GM23248 (cell line): Measurements from ENCODE around the gene ARGLU1. TPM values are rescaled to one million over a fixed set of nuclear protein-coding genes. Genes with fewer than 3 reads are reported as not detected.

Experiments used
- DNase-seq: peaks from one replicate; pipeline ENCODE4 v3.0.0-alpha.2; 2015
- H2AFZ ChIP-seq: fragments of 200-600 bp; sonication (generic); 2 replicates; pipeline ENCODE4 v1.6.1; 2016; ENCODE audit warnings: antibody characterized with exemption
- H3F3A ChIP-seq: fragments of 200-600 bp; sonication (generic); 2 replicates; pipeline ENCODE4 v1.6.1; 2016; ENCODE audit warnings: mild to moderate bottlenecking, antibody characterized with exemption, mixed run types; ENCODE audit not compliant: insufficient read depth
- H3K27ac ChIP-seq: fragments of 200-600 bp; sonication (generic); 2 replicates; pipeline ENCODE4 v1.5.1; 2016; ENCODE audit warnings: mild to moderate bottlenecking
- H3K27me3 ChIP-seq: fragments of 200-600 bp; sonication (generic); replicated peaks from 2 replicates; pipeline ENCODE4 v1.6.1; 2016; ENCODE audit warnings: mild to moderate bottlenecking; ENCODE audit not compliant: insufficient read depth
- H3K36me3 ChIP-seq: fragments of 200-600 bp; sonication (generic); 2 replicates; pipeline ENCODE4 v1.6.1; 2016; ENCODE audit warnings: low read depth, mild to moderate bottlenecking
- H3K4me1 ChIP-seq: fragments of 200-600 bp; sonication (generic); 2 replicates; pipeline ENCODE4 v1.6.1; 2016; ENCODE audit warnings: mild to moderate bottlenecking; ENCODE audit not compliant: insufficient read depth
- H3K4me2 ChIP-seq: fragments of 200-600 bp; sonication (generic); one replicate; pipeline ENCODE4 v1.6.1; 2016; ENCODE audit warnings: mild to moderate bottlenecking; ENCODE audit not compliant: unreplicated experiment
- H3K4me3 ChIP-seq: fragments of 200-600 bp; sonication (generic); 2 replicates; pipeline ENCODE4 v1.5.1; 2016; ENCODE audit warnings: mild to moderate bottlenecking
- H3K79me2 ChIP-seq: fragments of 200-600 bp; sonication (generic); 2 replicates; pipeline ENCODE4 v1.6.1; 2016; ENCODE audit warnings: mild to moderate bottlenecking; ENCODE audit not compliant: insufficient read depth
- H3K9ac ChIP-seq: fragments of 200-600 bp; sonication (generic); 2 replicates; pipeline ENCODE4 v1.6.1; 2016; ENCODE audit warnings: mild to moderate bottlenecking
- H3K9me2 ChIP-seq: fragments of 200-600 bp; sonication (generic); 2 replicates; pipeline ENCODE4 v1.6.1; 2016; ENCODE audit warnings: mixed run types, mild to moderate bottlenecking, moderate library complexity; ENCODE audit not compliant: insufficient read depth
- H3K9me3 ChIP-seq: fragments of 200-600 bp; sonication (generic); one replicate; pipeline ENCODE4 v1.6.1; 2017; ENCODE audit warnings: low read depth
- H4K20me1 ChIP-seq: fragments of 200-600 bp; sonication (generic); 2 replicates; pipeline ENCODE4 v1.6.0; 2016; ENCODE audit not compliant: insufficient read depth
- EZH2 ChIP-seq: fragments of 200-600 bp; sonication (generic); IDR thresholded peaks from 2 replicates; pipeline ENCODE4 v1.6.1; 2018; ENCODE audit warnings: antibody characterized with exemption, mild to moderate bottlenecking; ENCODE audit not compliant: insufficient read depth, poor library complexity, severe bottlenecking
- EZH2phosphoT487 ChIP-seq: fragments of 200-600 bp; sonication (generic); IDR thresholded peaks from 2 replicates; pipeline ENCODE4 v1.6.1; 2018; ENCODE audit warnings: antibody characterized with exemption, moderate library complexity, mild to moderate bottlenecking, low read depth; ENCODE audit not compliant: insufficient read depth
- WGBS, 2 experiments: methylation state at CpG; one replicate each; pipeline ENCODE4 v1.1.6; 2015 to 2017; ENCODE audit warnings: low lambda C conversion rate in 2 of 2, low coverage in 1 of 2; ENCODE audit errors: missing lambda C conversion rate in 2 of 2; 5-methylcytosine and 5-hydroxymethylcytosine counted together
- in situ Hi-C: fragments of 300-500 bp; cut with MboI; formaldehyde crosslinking; loops from 2 replicates; pipeline ENCODE4 v1.15.0; 2020
- polyA plus RNA-seq: library from polyadenylated mRNA; unstranded; fragments of >200 nt; fragmentation: Nextera tagmentation; extraction: Ambion mirVana; gene quantifications from 2 replicates; pipeline ENCODE4 v1.2.1, GENCODE V29; 2016
- total RNA-seq: library from RNA; depleted of rRNA; stranded (reverse); fragments of >200 nt; shearing (Covaris generic); gene quantifications from 2 replicates; pipeline ENCODE4 v1.2.3, GENCODE V29; 2014

Gene ARGLU1
- total and polyA plus RNA-seq, 2 experiments from 2014 or later, result 38.4 to 61.5 TPM

DNA sequence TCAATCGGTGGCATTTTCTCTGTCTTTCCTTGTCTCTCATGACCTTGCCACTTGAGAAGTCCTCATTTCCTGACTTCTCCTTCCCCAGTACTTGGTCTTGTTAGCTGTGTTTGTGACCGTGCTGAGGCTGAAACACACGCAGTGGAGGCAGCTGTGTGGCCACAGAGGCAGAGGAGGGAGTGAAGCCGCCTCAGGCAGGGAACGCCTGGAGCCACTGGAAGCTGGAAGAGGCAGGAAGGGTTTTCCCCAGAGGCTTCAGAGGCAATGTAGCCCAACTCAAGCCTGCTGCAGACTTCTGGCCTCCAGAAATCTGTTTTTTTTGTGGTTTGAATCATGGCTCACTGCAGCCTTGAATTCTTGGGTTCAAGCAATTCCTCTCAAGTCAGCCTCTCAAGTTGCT lies 29.2 kb upstream of the ARGLU1 start:
- H3K36me3 ChIP-seq, result no peaks in the 10 kb centered on the region
- no peak for TF ChIP-seq EZH2phosphoT487
- TF ChIP-seq EZH2, result no peak
- no peaks in the 10 kb centered on the region for H3F3A ChIP-seq
- no peaks in the 10 kb centered on the region for H3K9me2 ChIP-seq
- H2AFZ ChIP-seq, result no peak overlapping the region
- no peak overlapping the region for H3K27ac ChIP-seq
- H3K27me3 ChIP-seq, result no peaks in the 10 kb centered on the region
- no peaks in the 10 kb centered on the region for H4K20me1 ChIP-seq
- in situ Hi-C loops, result no loop called here
- DNase-seq, result peak; percentile 24
- no peak overlapping the region for H3K4me2 ChIP-seq
- no peaks in the 10 kb centered on the region for H3K4me1 ChIP-seq
- H3K4me3 ChIP-seq, result no peak overlapping the region
- H3K9ac ChIP-seq, result no peak overlapping the region
- H3K79me2 ChIP-seq, result no peaks in the 10 kb centered on the region
- 22 to 34% methylated on average over 5 of the region's 5 CpGs for WGBS, 2 experiments
- H3K9me3 ChIP-seq, result no peaks in the 10 kb centered on the region

GRCh38 chr13:106596275-106596937 lies 28.5 kb upstream of the ARGLU1 start:
- no peak overlapping the region for H3K4me2 ChIP-seq

GRCh38 chr13:106595625-106596024 lies 27.7 kb upstream of the ARGLU1 start:
- no peak overlapping the region for H3K9ac ChIP-seq
- TF ChIP-seq EZH2phosphoT487, result no peak
- no peak for TF ChIP-seq EZH2
- no peaks in the 10 kb centered on the region for H3K9me3 ChIP-seq
- no peaks in the 10 kb centered on the region for H3K4me1 ChIP-seq
- H3K27ac ChIP-seq, result no peak overlapping the region
- H3F3A ChIP-seq, result no peaks in the 10 kb centered on the region
- H3K4me2 ChIP-seq, result no peak overlapping the region
- H3K9me2 ChIP-seq, result no peaks in the 10 kb centered on the region
- no peaks in the 10 kb centered on the region for H4K20me1 ChIP-seq
- peaks cover 6% of the 10 kb centered on the region; the same call in 1 of the 2 replicates for H3K27me3 ChIP-seq
- H3K4me3 ChIP-seq, result no peak overlapping the region
- in situ Hi-C loops, result no loop called here
- H2AFZ ChIP-seq, result no peak overlapping the region
- no peaks in the 10 kb centered on the region for H3K36me3 ChIP-seq
- no peaks in the 10 kb centered on the region for H3K79me2 ChIP-seq
- 26 to 36% methylated on average over 6 of the region's 6 CpGs for WGBS, 2 experiments
- DNase-seq, result no peak

More at GRCh38 chr13:106596275-106596937, 28.5 kb upstream of the ARGLU1 start:
- no peak overlapping the region for H3K9ac ChIP-seq
- no peak overlapping the region for H2AFZ ChIP-seq
- no peaks in the 10 kb centered on the region for H3K9me2 ChIP-seq
- H3K9me3 ChIP-seq, result no peaks in the 10 kb centered on the region
- in situ Hi-C loops, result no loop called here
- TF ChIP-seq EZH2, result no peak
- no peak for TF ChIP-seq EZH2phosphoT487
- no peaks in the 10 kb centered on the region for H3F3A ChIP-seq
- H3K4me1 ChIP-seq, result no peaks in the 10 kb centered on the region
- H3K4me3 ChIP-seq, result no peak overlapping the region
- H3K36me3 ChIP-seq, result no peaks in the 10 kb centered on the region
- 76 to 82% methylated on average over 10 of the region's 10 CpGs for WGBS, 2 experiments
- DNase-seq, result no peak
- no peaks in the 10 kb centered on the region for H4K20me1 ChIP-seq
- H3K27me3 ChIP-seq, result peaks cover 5% of the 10 kb centered on the region; the same call in 1 of the 2 replicates
- no peak overlapping the region for H3K27ac ChIP-seq
- H3K79me2 ChIP-seq, result no peaks in the 10 kb centered on the region

DNA sequence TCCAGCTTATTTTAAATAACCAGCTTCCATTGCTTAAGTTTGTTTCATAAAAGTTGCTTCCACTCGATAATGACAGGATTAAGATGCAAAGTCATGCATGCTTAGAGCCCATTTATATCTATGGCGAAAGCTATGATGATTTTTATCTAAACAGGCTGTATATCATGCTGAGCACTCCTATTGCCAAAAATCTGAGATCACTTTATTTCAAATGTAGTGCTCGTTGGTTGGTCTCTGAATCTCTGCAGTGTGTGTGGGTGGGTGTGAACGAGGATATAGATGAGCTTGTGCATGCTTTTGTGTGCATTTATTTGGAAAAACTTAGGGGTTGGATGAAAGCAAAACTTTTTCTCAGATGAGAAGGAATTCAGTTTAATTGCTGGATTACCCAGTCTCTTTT lies 27.0 kb upstream of the ARGLU1 start:
- H3K9ac ChIP-seq, result no peak overlapping the region
- no peak overlapping the region for H2AFZ ChIP-seq
- H3K4me2 ChIP-seq, result no peak overlapping the region
- H3K4me1 ChIP-seq, result no peaks in the 10 kb centered on the region
- 51 to 59% methylated on average over 4 of the region's 4 CpGs for WGBS, 2 experiments
- H3K79me2 ChIP-seq, result no peaks in the 10 kb centered on the region
- H4K20me1 ChIP-seq, result no peaks in the 10 kb centered on the region
- H3K9me3 ChIP-seq, result no peaks in the 10 kb centered on the region
- no peak for TF ChIP-seq EZH2phosphoT487
- no peak for TF ChIP-seq EZH2
- in situ Hi-C loops, result no loop called here
- DNase-seq, result no peak
- H3K27ac ChIP-seq, result no peak overlapping the region
- H3F3A ChIP-seq, result no peaks in the 10 kb centered on the region
- no peaks in the 10 kb centered on the region for H3K36me3 ChIP-seq
- no peaks in the 10 kb centered on the region for H3K9me2 ChIP-seq
- no peak overlapping the region for H3K4me3 ChIP-seq
- H3K27me3 ChIP-seq, result peaks cover 6% of the 10 kb centered on the region; the same call in 1 of the 2 replicates
